Heart left ventricle (tissue), 16 donors: Measurements from ENCODE around the gene QSOX2. TPM values are rescaled to one million over a fixed set of nuclear protein-coding genes. Genes with fewer than 3 reads are reported as not detected.
A peak's percentile ranks its signal among the peaks of the same experiment; 100 is the strongest.

ENCODE experiments used
- ATAC-seq, 4 donors: fragments of 200-7000 bp; cut with Tn5 transposase; one replicate each; pipeline ENCODE4 v1.9.1; 2020 to 2022; ENCODE audit warnings: moderate library complexity in 4 of 4, mild to moderate bottlenecking in 3 of 4, moderate number of reproducible peaks in 1 of 4
- DNase-seq, 5 donors: peaks; one replicate each; pipeline ENCODE4 v3.0.0-alpha.2; 2020
- H3K27ac ChIP-seq, 12 donors: fragments of 200-600 bp; sonication (generic) in 4 of 12; one replicate each; pipeline versions ENCODE4 v1.5.0 to v1.8.0; 2016 to 2022; ENCODE audit warnings: mild to moderate bottlenecking in 2 of 12
- H3K27me3 ChIP-seq, 9 donors: fragments of 200-600 bp; sonication (generic) in 2 of 9; one replicate each; pipeline versions ENCODE4 v1.5.1 to v1.8.0; 2016 to 2022; ENCODE audit warnings: mild to moderate bottlenecking in 3 of 9
- H3K36me3 ChIP-seq, 9 donors: fragments of 200-600 bp; sonication (generic) in 2 of 9; one replicate each; pipeline versions ENCODE4 v1.5.0 to v1.8.0; 2018 to 2022; ENCODE audit warnings: mild to moderate bottlenecking in 2 of 9
- H3K4me1 ChIP-seq, 12 donors: fragments of 200-600 bp; sonication (generic) in 4 of 12; one replicate each; pipeline versions ENCODE4 v1.5.0 to v1.8.0; 2016 to 2022; ENCODE audit warnings: mild to moderate bottlenecking in 3 of 12
- H3K4me3 ChIP-seq, 12 donors: fragments of 200-600 bp; sonication (generic) in 4 of 12; one replicate each; pipeline versions ENCODE4 v1.5.0 to v1.8.0; 2017 to 2022; ENCODE audit warnings: mild to moderate bottlenecking in 9 of 12, moderate library complexity in 4 of 12
- H3K9me3 ChIP-seq, 12 donors: fragments of 200-600 bp; sonication (generic) in 4 of 12; one replicate each; pipeline versions ENCODE4 v1.5.0 to v1.8.0; 2016 to 2022; ENCODE audit warnings: mild to moderate bottlenecking in 1 of 12
- POLR2A ChIP-seq, 2 donors: fragments of 450-650 bp; IDR thresholded peaks; one replicate each; pipeline ENCODE4 v1.6.1; 2017; ENCODE audit warnings: antibody characterized with exemption in 2 of 2, mild to moderate bottlenecking in 2 of 2, moderate library complexity in 2 of 2
- WGBS, 4 donors: extraction: QIAGEN DNeasy Blood & Tissue Kit in 2 of 4; methylation state at CpG; one replicate each; pipeline versions ENCODE4 v1.1.5 to v1.1.7; 2013 to 2018; 5-methylcytosine and 5-hydroxymethylcytosine counted together
- intact Hi-C, 10 donors: fragments of 100-400 bp; cut with DNase I; formaldehyde crosslinking; loops; one replicate each; pipeline versions ENCODE4 v1.11.1 to v1.14.2; 2022
- polyA plus RNA-seq, 2 donors: library from polyadenylated mRNA; stranded (reverse); fragments of 200-250 nt; gene quantifications; one replicate each; pipeline ENCODE4 v1.2.3, GENCODE V29; 2013
- total RNA-seq, 9 donors: library from RNA; depleted of rRNA in 2 of 9; stranded (reverse); fragments of >200 nt in 2 of 9; fragmentation: NEBNext Ultra II Directional in 3 of 9; extraction: Animal tissue kit (Norgen Biotek cat#: 25700) in 3 of 9; gene quantifications; one replicate each; pipeline versions ENCODE4 v1.1.0 to v1.2.4, GENCODE V29; 2016 to 2023
- TF ChIP-seq, protein P1 (sequence below), 12 donors: fragments of 200-600 bp; sonication (generic) in 4 of 12; IDR thresholded peaks; one replicate each; pipeline versions ENCODE4 v1.5.0 to v1.8.0; 2018 to 2022; ENCODE audit warnings: antibody characterized with exemption in 12 of 12, mild to moderate bottlenecking in 5 of 12
- donor health status: ischemic (EF 13 %, LVEDD 7.1; RV severe dilation, severe dysfunction).
- donor health status: healthy with polysubstance abuse.
- donor health status: DM: no; HTN: yes; CAD: no.
- donor health status: DM: no; HTN: no; CAD: no.
- donor health status: ischemic (EF 25% LVEDD 6.9; RV normal size, moderate dysfunction).
- donor health status: ischemic (EF 25% LVEDD 5.7; RV mildly dilated, moderate dysfunction).
- donor health status: healthy.
- donor health status: DM: yes; HTN: yes; CAD: no.
- donor health status: ischemic (EF 35%, LVEDD 5.7; RV mildly dilated, moderate dysfunction).
- donor health status: nonischemic (EF 11% LVEDD 7.7; RV severe dilation, severe dysfunction).
- donor health status: DM: yes; HTN: yes; CAD: no.
- donor health status: PGD.
- donor health status: ischemic (EF 29% LVEDD 5.4; RV normal size, mild dysfunction).
- donor health status: nonischemic (EF 23%, LVEDD 6.1; RV moderate dilation, normal function).

QSOX2 gene
- total and polyA plus RNA-seq, 11 donors = 4.3 to 9.9 (median 5.9) TPM

DNA sequence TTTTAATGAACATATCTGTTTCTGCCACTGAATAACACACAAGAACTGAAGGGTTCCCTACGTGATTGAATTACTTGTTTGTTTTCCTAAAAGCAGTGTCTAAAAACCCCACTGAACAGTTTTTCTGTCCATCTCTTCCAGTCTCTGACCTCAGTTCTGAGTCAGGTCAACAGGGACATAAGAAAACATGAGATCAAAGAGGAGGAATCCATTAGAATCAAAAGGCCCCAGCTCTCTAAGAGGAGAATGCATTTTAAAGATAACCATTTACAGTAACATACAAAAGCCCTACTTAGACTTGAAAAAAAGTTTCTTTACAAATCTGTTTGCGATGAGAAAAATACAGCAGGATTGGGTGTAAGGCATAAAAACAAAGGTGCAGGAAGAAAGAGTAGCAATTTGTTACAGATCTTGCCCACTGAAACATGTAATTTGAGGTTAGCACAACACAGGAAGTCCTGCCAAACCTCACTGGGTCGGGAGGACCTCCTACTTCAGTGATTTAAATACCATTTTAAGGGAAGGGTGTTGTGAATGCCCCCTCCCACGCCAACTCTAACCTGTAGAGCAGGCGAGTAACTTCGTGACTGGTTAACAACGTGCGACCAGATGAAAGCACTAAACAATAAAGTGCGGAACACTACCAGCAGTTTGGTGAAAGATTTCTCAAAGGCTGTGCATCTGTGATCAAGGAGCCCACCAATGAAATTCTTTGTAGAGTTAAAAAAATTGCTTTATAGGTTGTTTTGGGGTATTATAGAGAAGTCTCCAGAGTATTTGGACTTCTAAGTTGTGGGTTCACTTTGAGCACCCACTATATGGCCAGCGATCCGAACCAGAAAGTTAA, 1.3 kb downstream of the QSOX2 start:
- intact Hi-C loops = loop anchor here in 2 of 10 donors (5.0 to 10.0 kb wide), 2 partner anchors 280 to 282 kb away; partner anchors contain the start of gene UBAC1 (in 2 of the 2)
- Histone ChIP-seq H3K9me3 (no peaks in the 10 kb centered on the region), H3K27ac (peak overlapping the region in 1 of 12 donors; percentile 48), H3K36me3 (no peaks in the 10 kb centered on the region), H3K4me1 (peaks cover 9 to 56% (median 31%) of the 10 kb centered on the region in 12 donors), H3K4me3 (peak overlapping the region; percentile 67 to 95 (median 82)), H3K27me3 (no peaks in the 10 kb centered on the region)
- whole genome bisulfite sequencing, 4 donors = 56 to 64% (median 61%) methylated on average over 11 of the region's 11 CpGs
- TF ChIP-seq, protein P1, sequence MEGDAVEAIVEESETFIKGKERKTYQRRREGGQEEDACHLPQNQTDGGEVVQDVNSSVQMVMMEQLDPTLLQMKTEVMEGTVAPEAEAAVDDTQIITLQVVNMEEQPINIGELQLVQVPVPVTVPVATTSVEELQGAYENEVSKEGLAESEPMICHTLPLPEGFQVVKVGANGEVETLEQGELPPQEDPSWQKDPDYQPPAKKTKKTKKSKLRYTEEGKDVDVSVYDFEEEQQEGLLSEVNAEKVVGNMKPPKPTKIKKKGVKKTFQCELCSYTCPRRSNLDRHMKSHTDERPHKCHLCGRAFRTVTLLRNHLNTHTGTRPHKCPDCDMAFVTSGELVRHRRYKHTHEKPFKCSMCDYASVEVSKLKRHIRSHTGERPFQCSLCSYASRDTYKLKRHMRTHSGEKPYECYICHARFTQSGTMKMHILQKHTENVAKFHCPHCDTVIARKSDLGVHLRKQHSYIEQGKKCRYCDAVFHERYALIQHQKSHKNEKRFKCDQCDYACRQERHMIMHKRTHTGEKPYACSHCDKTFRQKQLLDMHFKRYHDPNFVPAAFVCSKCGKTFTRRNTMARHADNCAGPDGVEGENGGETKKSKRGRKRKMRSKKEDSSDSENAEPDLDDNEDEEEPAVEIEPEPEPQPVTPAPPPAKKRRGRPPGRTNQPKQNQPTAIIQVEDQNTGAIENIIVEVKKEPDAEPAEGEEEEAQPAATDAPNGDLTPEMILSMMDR (IDR thresholded peaks at IDR 0.05) = no peak
- TF ChIP-seq POLR2A (IDR thresholded peaks at IDR 0.05) = no peak
- DNase-seq (no peak), ATAC-seq (no peak)

DNA sequence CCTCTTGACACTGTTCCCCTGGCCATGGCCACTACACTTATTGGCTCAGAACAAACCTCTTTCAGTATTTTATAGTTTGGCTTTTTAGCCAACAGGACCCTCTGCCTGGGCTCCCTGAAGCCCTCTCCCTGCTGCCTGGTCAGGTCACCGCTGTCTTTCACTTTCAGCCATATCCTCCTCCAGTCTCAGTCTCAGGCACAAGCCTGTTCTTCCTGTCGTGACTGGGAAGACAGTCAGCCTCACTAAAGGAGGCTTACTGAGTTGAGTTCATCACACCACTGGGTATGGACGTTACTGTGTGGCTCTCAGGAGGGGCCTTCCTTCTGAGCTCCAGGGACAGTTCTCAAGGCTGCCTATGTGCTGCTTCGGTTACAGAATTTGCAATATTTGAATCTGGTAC, 2.0 kb downstream of the QSOX2 start:
- Histone ChIP-seq H3K36me3 (no peaks in the 10 kb centered on the region), H3K4me3 (no peak overlapping the region), H3K4me1 (peaks cover 9 to 63% (median 38%) of the 10 kb centered on the region in 12 donors), H3K27ac (peak overlapping the region in 1 of 12 donors; percentile 48), H3K27me3 (no peaks in the 10 kb centered on the region), H3K9me3 (no peaks in the 10 kb centered on the region)
- ATAC-seq (no peak), DNase-seq (no peak)
- TF ChIP-seq, protein P1 (IDR thresholded peaks at IDR 0.05) = no peak
- no peak for TF ChIP-seq POLR2A (IDR thresholded peaks at IDR 0.05)
- intact Hi-C loops = loop anchor here in 2 of 10 donors (5.0 to 10.0 kb wide), 2 partner anchors 279 to 281 kb away; partner anchors contain the start of gene UBAC1 (in 2 of the 2)
- 75 to 85% (median 81%) methylated on average over 4 of the region's 4 CpGs for WGBS, 4 donors

DNA sequence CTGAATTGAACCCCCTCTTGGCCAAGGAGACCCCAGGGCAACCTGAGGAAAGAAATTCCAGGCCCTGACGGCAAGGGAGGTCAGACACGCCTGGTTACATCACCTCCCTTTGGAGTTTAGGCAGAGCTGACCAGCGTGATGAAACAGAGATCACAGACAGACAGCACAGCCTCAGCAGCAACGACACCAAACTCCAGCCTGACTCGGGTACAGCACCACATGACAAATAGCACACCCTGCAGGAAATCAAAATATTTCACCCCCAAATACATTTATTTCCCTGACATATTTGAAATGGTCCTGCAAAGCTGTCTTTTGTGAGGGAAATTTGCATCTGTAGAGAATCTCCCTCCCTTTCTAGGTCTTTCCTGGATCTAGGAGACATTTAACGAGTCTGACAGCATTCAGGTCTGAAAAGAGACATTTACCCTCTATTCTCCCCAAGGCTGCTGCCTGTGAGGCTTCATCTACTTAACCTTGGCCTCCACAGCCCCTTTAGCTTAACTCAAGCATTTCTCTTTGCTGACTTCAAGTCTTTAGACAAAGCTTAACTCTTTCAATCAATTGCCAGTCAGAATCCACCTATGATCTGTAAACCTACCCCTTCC, 2.6 kb downstream of the QSOX2 start:
- 66 to 74% (median 71%) methylated on average over 6 of the region's 6 CpGs for WGBS, 4 donors
- no peaks in the 10 kb centered on the region for H3K36me3 ChIP-seq
- H3K4me3 ChIP-seq = no peak overlapping the region
- H3K9me3 ChIP-seq = no peaks in the 10 kb centered on the region
- peaks cover 9 to 69% (median 40%) of the 10 kb centered on the region in 12 donors for H3K4me1 ChIP-seq
- no peaks in the 10 kb centered on the region for H3K27me3 ChIP-seq
- H3K27ac ChIP-seq = no peak overlapping the region
- intact Hi-C loops = loop anchor here in 2 of 10 donors (5.0 to 10.0 kb wide), 2 partner anchors 278 to 281 kb away; partner anchors contain the start of gene UBAC1 (in 2 of the 2)
- ATAC-seq (no peak), DNase-seq (no peak)
- no peak for TF ChIP-seq POLR2A (IDR thresholded peaks at IDR 0.05)
- TF ChIP-seq, protein P1 (IDR thresholded peaks at IDR 0.05) = no peak

DNA sequence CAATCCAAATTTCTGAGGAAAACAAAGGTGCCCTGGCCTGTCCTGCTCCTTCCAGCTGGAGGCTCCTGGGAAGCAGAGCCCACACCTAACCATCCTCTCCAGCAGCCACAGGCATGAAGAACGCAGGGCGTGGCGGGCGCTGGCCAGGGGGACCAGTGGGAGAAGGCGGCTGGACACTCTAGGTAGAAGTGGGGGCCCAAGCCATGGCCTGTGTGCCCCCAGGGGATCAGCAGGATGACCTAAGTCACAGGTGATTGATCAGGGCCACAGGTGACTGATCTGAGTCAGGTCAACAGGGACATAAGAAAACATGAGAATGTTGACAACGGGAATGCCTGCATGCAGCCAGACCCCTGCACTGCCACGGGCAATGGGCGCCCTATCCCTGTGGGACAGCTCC, 3.4 kb downstream of the QSOX2 start:
- H3K9me3 ChIP-seq = no peaks in the 10 kb centered on the region
- ATAC-seq (no peak), DNase-seq (no peak)
- 87 to 94% (median 91%) methylated on average over 8 of the region's 8 CpGs for WGBS, 4 donors
- no peaks in the 10 kb centered on the region for H3K36me3 ChIP-seq
- TF ChIP-seq POLR2A (IDR thresholded peaks at IDR 0.05) = no peak
- TF ChIP-seq, protein P1 (IDR thresholded peaks at IDR 0.05) = no peak
- intact Hi-C loops = loop anchor here in 2 of 10 donors (5.0 to 10.0 kb wide), 2 partner anchors 277 to 280 kb away; partner anchors contain the start of gene UBAC1 (in 2 of the 2)
- H3K27ac ChIP-seq = no peak overlapping the region
- no peak overlapping the region for H3K4me3 ChIP-seq
- peaks cover 9 to 75% (median 40%) of the 10 kb centered on the region in 12 donors for H3K4me1 ChIP-seq
- no peaks in the 10 kb centered on the region for H3K27me3 ChIP-seq
